Activated T-cell treated with anti-CD3 and anti-CD28 coated beads, Interleukin-2, amount 50 U/mL, for 24 hours (primary cell): ENCODE results near the gene LARGE1.
A peak's percentile ranks its signal among the peaks of the same experiment; 100 is the strongest.

Source experiments
- DNase-seq: peaks from one replicate; pipeline ENCODE4 v3.0.0-alpha.2; 2020
- H3K27ac Mint-ChIP-seq: 2 replicates; pipeline ENCODE4 v1.8.0; 2020; ENCODE audit warnings: mild to moderate bottlenecking, mixed read lengths
- H3K27me3 Mint-ChIP-seq: 2 replicates; pipeline ENCODE4 v1.8.0; 2020; ENCODE audit warnings: mixed read lengths
- H3K36me3 Mint-ChIP-seq: 2 replicates; pipeline ENCODE4 v1.8.0; 2020; ENCODE audit warnings: low read depth, mixed read lengths
- H3K4me1 Mint-ChIP-seq: 2 replicates; pipeline ENCODE4 v1.8.0; 2020; ENCODE audit warnings: low read depth, mixed read lengths
- H3K4me3 Mint-ChIP-seq: 2 replicates; pipeline ENCODE4 v1.8.0; 2020; ENCODE audit warnings: mild to moderate bottlenecking, moderate library complexity, mixed read lengths
- H3K9me3 Mint-ChIP-seq: 2 replicates; pipeline ENCODE4 v1.8.0; 2020; ENCODE audit warnings: mixed read lengths

LARGE1 gene

GRCh38 chr22:33597274-33597985 is 322.8 kb downstream of the LARGE1 start:
- Mint-ChIP-seq H3K27me3 (no peaks in the 10 kb centered on the region), H3K9me3 (no peaks in the 10 kb centered on the region)

DNA sequence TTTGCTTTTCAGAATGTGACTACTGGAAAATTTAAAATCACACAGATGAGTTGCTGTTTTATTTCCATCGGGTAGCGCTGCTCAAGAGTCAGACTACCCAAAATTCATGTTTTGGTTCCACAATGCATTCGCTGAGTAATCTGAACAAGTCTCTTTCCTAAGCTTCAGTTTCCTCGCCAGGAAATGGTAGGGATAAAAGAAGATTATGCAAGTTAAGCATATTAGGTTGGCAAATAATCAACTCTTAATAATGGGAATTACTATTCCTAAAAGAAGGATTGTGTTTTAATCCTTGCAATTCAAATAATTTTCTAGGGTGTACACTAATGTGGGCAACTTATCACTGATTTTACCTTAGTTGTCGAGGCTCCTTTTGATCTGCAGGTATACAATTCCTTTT is 326.5 kb downstream of the LARGE1 start:
- Mint-ChIP-seq H3K4me3 (no peak overlapping the region), H3K27me3 (no peaks in the 10 kb centered on the region), H3K36me3 (no peaks in the 10 kb centered on the region), H3K4me1 (no peaks in the 10 kb centered on the region), H3K9me3 (no peaks in the 10 kb centered on the region), H3K27ac (no peak overlapping the region)
- no peak for DNase-seq

More at GRCh38 chr22:33597274-33597985, 322.8 kb downstream of the LARGE1 start:
- no peak for DNase-seq
- Mint-ChIP-seq H3K4me3 (no peak overlapping the region), H3K27ac (no peak overlapping the region), H3K36me3 (no peaks in the 10 kb centered on the region), H3K4me1 (no peaks in the 10 kb centered on the region)

GRCh38 chr22:33591946-33592345 is 328.3 kb downstream of the LARGE1 start:
- no peak for DNase-seq

DNA sequence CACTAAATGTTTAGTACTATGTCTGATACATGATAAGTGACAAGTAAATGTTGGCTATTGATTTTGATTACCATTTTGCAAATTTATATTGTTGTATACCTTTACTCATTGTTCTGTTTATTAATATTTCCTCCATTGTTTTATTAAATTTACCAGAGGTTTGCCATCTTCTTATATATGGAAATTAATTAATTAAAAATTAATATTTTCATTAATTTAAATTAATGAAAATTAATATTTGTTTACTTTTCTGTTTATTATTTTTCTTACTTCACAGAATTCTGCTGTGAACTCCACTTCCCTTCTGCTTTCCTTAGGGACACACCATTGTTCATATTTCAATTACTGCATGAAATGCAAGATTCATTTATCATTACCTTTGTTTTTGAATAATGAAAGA is 331.0 kb downstream of the LARGE1 start:
- DNase-seq = no peak

More at GRCh38 chr22:33591946-33592345, 328.3 kb downstream of the LARGE1 start:
- Mint-ChIP-seq H3K36me3 (no peaks in the 10 kb centered on the region), H3K27ac (no peak overlapping the region), H3K4me3 (no peak overlapping the region), H3K9me3 (no peaks in the 10 kb centered on the region), H3K4me1 (no peaks in the 10 kb centered on the region), H3K27me3 (no peaks in the 10 kb centered on the region)

GRCh38 chr22:33588860-33589259 is 331.4 kb downstream of the LARGE1 start:
- no peaks in the 10 kb centered on the region for H3K4me1 Mint-ChIP-seq
- no peaks in the 10 kb centered on the region for H3K36me3 Mint-ChIP-seq
- no peak overlapping the region for H3K27ac Mint-ChIP-seq
- no peak overlapping the region for H3K4me3 Mint-ChIP-seq
- no peaks in the 10 kb centered on the region for H3K27me3 Mint-ChIP-seq
- no peak for DNase-seq
- no peaks in the 10 kb centered on the region for H3K9me3 Mint-ChIP-seq

More for the DNA sequence above, 331.0 kb downstream of the LARGE1 start:
- Mint-ChIP-seq H3K4me1 (no peaks in the 10 kb centered on the region), H3K9me3 (no peaks in the 10 kb centered on the region), H3K27me3 (no peaks in the 10 kb centered on the region), H3K27ac (no peak overlapping the region), H3K36me3 (no peaks in the 10 kb centered on the region), H3K4me3 (no peak overlapping the region)

DNA sequence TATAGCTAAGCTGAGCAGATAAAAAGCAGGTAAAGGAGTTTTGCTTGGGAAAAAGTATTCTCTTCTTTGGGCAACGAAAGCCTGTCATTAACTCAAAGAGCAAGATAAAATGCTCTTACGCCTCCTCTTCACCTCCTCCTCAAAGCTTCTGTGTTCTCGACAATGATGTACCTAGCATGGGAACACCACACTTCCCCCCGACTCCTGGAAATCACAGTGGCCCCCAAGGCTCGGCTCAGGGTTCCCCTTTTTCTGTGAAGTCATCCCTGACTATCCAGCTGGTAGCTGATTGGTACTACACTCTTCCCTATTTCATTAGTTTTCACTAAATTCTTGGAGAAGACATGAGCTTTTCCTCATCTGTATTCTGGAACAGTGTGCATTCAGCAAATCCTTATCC is 336.1 kb downstream of the LARGE1 start:
- no peak for DNase-seq
- Mint-ChIP-seq H3K4me1 (no peaks in the 10 kb centered on the region), H3K9me3 (no peaks in the 10 kb centered on the region), H3K36me3 (no peaks in the 10 kb centered on the region), H3K27me3 (no peaks in the 10 kb centered on the region), H3K27ac (no peak overlapping the region), H3K4me3 (no peak overlapping the region)

GRCh38 chr22:33582822-33583400 is 337.4 kb downstream of the LARGE1 start:
- Mint-ChIP-seq H3K36me3 (no peaks in the 10 kb centered on the region), H3K9me3 (no peaks in the 10 kb centered on the region), H3K27me3 (no peaks in the 10 kb centered on the region), H3K4me1 (no peaks in the 10 kb centered on the region), H3K4me3 (no peak overlapping the region), H3K27ac (no peak overlapping the region)
- DNase-seq = no peak

DNA sequence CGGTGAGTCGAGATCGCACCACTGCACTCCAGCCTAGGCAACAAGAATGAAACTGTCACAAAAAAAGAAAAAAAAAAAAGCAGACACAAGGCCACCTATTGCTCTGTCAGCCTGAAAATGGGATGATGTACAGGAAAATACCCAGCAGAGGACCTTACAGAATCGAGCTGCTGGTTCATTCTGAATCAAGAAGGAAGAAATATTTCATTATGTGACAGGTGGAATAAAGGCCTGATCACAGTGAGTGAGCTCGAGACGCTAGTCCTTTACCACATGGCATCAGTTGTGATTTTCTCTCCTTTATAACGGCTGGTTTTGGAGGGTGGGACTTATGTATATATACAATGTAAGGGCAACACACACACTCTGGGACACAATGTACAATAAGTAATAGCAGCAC is 340.0 kb downstream of the LARGE1 start:
- Mint-ChIP-seq H3K27ac (no peak overlapping the region), H3K27me3 (no peaks in the 10 kb centered on the region), H3K4me1 (no peaks in the 10 kb centered on the region), H3K4me3 (no peak overlapping the region), H3K9me3 (no peaks in the 10 kb centered on the region), H3K36me3 (no peaks in the 10 kb centered on the region)
- no peak for DNase-seq

DNA sequence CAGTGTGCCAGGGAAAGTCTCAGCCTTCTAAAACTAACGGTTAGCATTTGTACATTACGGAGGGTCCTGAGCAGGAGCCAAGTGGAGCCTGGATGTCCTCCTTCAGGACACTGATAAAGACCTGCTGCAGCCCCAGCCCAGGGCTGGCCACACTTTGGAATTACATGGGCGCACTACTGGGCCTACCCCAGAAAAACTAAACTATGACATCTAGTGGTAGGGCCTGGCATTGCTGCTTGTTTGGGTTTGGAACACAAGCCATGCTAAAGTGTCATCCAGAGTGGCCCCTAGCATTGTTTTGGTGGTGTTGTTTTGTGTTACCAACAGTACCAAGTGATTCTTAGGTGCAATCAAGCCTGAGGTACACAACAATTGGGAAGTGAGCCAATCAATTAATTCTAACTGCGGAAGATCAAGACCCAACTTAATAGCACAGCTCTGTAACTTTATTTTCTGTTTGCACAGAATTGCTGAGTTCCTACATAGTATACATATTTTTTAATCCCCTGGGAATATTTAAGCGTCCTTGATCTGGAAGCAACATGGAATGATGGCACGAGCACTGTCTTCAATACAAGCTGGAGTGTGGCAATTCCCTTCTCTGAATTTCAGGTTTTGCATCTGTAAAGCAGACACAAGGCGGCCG is 340.7 kb downstream of the LARGE1 start:
- Mint-ChIP-seq H3K4me1 (no peaks in the 10 kb centered on the region), H3K9me3 (no peaks in the 10 kb centered on the region), H3K27ac (no peak overlapping the region), H3K27me3 (no peaks in the 10 kb centered on the region), H3K4me3 (no peak overlapping the region), H3K36me3 (no peaks in the 10 kb centered on the region)
- DNase-seq = peak; percentile 29

- no peaks in the 10 kb centered on the region for H3K27me3 Mint-ChIP-seq
- no peaks in the 10 kb centered on the region for H3K36me3 Mint-ChIP-seq
- H3K9me3 Mint-ChIP-seq = no peaks in the 10 kb centered on the region
- H3K4me1 Mint-ChIP-seq = no peaks in the 10 kb centered on the region
- H3K27ac Mint-ChIP-seq = no peak overlapping the region
- H3K4me3 Mint-ChIP-seq = no peak overlapping the region
- no peak for DNase-seq
Measured at GRCh38 chr22:33578752-33579151, 341.5 kb downstream of the LARGE1 start.

DNA sequence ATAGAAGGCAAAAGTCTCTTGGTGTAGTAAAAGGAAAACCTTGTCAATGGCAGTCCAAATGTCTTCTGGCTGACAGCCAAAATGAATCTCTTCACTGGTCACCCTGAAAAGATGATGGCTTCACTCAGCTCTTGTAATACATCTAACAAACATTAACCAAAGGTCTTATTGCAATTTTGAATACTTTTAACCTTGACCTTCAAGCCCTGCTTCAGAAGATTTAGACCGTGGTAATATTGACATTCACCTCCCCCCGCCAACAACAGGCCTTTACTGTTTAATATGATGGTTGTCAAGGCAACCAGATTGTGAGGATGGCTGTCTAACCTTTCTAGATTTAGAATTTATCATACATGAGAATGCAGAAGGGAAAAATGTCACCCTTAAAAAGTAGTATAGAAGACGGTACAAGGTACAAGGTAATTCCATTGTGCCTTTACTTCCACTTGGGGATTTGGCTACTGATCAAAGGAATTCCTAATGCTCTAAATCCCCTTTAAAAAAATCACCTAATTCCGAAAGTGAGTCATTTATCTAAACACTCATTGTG is 342.3 kb downstream of the LARGE1 start:
- no peak overlapping the region for H3K4me3 Mint-ChIP-seq
- no peaks in the 10 kb centered on the region for H3K36me3 Mint-ChIP-seq
- H3K27me3 Mint-ChIP-seq = no peaks in the 10 kb centered on the region
- DNase-seq = no peak
- H3K4me1 Mint-ChIP-seq = no peaks in the 10 kb centered on the region
- no peak overlapping the region for H3K27ac Mint-ChIP-seq
- H3K9me3 Mint-ChIP-seq = no peaks in the 10 kb centered on the region

GRCh38 chr22:33576205-33576604 is 344.1 kb downstream of the LARGE1 start:
- Mint-ChIP-seq H3K36me3 (no peaks in the 10 kb centered on the region), H3K27me3 (no peaks in the 10 kb centered on the region), H3K4me3 (no peak overlapping the region), H3K9me3 (no peaks in the 10 kb centered on the region), H3K27ac (no peak overlapping the region), H3K4me1 (no peaks in the 10 kb centered on the region)
- DNase-seq = no peak

DNA sequence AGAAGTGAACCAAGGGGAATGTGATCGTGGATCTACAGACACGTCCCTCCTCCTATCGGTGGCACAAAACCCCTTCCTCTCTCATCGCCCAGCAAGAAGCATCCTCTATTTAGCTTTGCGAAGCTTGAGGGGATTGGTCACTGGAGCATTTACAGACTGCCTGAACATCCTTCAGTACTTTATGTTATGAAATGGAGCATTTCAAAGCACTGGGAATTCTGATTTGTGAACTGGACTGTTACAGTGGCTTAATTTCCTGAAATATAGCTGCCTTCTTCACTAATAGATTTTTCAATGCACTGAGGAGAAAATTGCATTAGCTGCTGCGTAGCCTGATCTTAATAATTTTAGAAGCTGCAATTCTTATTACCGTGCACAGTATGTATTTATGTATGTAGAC is 344.5 kb downstream of the LARGE1 start:
- H3K27me3 Mint-ChIP-seq = no peaks in the 10 kb centered on the region
- no peaks in the 10 kb centered on the region for H3K36me3 Mint-ChIP-seq
- DNase-seq = no peak
- H3K4me1 Mint-ChIP-seq = no peaks in the 10 kb centered on the region
- no peak overlapping the region for H3K27ac Mint-ChIP-seq
- H3K4me3 Mint-ChIP-seq = no peak overlapping the region
- no peaks in the 10 kb centered on the region for H3K9me3 Mint-ChIP-seq

- H3K4me1 Mint-ChIP-seq = no peaks in the 10 kb centered on the region
- no peak overlapping the region for H3K4me3 Mint-ChIP-seq
- no peaks in the 10 kb centered on the region for H3K9me3 Mint-ChIP-seq
- no peak overlapping the region for H3K27ac Mint-ChIP-seq
- H3K36me3 Mint-ChIP-seq = no peaks in the 10 kb centered on the region
- no peaks in the 10 kb centered on the region for H3K27me3 Mint-ChIP-seq
- DNase-seq = no peak
Measured at GRCh38 chr22:33575041-33575440, 345.2 kb downstream of the LARGE1 start.

DNA sequence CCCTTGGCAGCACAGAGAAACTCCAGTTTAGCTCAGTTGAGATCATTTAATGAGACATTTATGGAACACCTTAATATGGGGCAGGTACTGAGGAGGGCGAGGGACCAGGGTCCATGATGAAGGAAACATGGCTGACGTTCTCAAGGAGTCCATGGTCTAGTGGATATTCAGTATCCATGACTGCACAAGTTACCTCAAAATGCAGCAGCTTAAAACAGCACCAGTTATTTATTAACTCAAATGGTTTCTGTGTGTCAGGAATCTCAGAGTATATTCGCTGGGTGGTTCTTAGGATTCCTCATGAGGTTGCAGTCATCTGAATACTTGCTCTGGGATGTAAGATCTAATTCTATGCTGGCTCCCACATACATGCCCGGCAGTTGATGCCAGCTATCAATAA is 346.8 kb downstream of the LARGE1 start:
- Mint-ChIP-seq H3K4me1 (no peaks in the 10 kb centered on the region), H3K27ac (no peak overlapping the region), H3K4me3 (no peak overlapping the region), H3K36me3 (no peaks in the 10 kb centered on the region), H3K9me3 (no peaks in the 10 kb centered on the region), H3K27me3 (no peaks in the 10 kb centered on the region)
- DNase-seq = no peak
